Mesothelial cell of epicardium (in vitro differentiated cells): Measurements from ENCODE around the gene PRKCA. TPM values are rescaled to one million over a fixed set of nuclear protein-coding genes. Genes with fewer than 3 reads are reported as not detected.

ENCODE experiments used
- DNase-seq, 2 experiments: peaks; one replicate each; pipeline ENCODE4 v3.0.0; 2021; ENCODE audit warnings: low spot score in 2 of 2; ENCODE audit not compliant: unreplicated experiment in 2 of 2
- H3K27ac Mint-ChIP-seq: 2 replicates; pipeline ENCODE4 v1.8.0; 2021; ENCODE audit warnings: mixed read lengths
- H3K27me3 Mint-ChIP-seq: 2 replicates; pipeline ENCODE4 v1.8.0; 2021; ENCODE audit warnings: low read depth, mixed read lengths
- H3K36me3 Mint-ChIP-seq: 2 replicates; pipeline ENCODE4 v1.8.0; 2021; ENCODE audit warnings: mixed read lengths
- H3K4me1 Mint-ChIP-seq: 2 replicates; pipeline ENCODE4 v1.8.0; 2021; ENCODE audit warnings: mixed read lengths
- H3K4me3 Mint-ChIP-seq: 2 replicates; pipeline ENCODE4 v1.8.0; 2021; ENCODE audit warnings: mild to moderate bottlenecking, moderate library complexity, mixed read lengths
- H3K9me3 Mint-ChIP-seq: 2 replicates; pipeline ENCODE4 v1.8.0; 2021; ENCODE audit warnings: mixed read lengths
- CTCF ChIP-seq: fragments of 200-600 bp; sonication (generic); IDR thresholded peaks from one replicate; pipeline ENCODE4 v1.5.0; 2021; ENCODE audit warnings: antibody characterized with exemption; ENCODE audit not compliant: unreplicated experiment
- microRNA-seq: library from miRNA; unstranded; fragments of <30 nt; microRNA quantifications from one replicate; pipeline ENCODE4 v1.2.0, GENCODE V29; 2021; ENCODE audit warnings: inconsistent platforms, mixed read lengths
- total RNA-seq: library from RNA; stranded (reverse); gene quantifications from 3 replicates; pipeline ENCODE4 v1.2.1, GENCODE V29; 2021

PRKCA gene
- total RNA-seq, 1 donor from 2014 or later, result 15.2 TPM

- Mint-ChIP-seq H3K4me1 (no peaks in the 10 kb centered on the region), H3K27me3 (peaks cover 38% of the 10 kb centered on the region), H3K36me3 (no peaks in the 10 kb centered on the region), H3K4me3 (no peak overlapping the region), H3K27ac (no peak overlapping the region), H3K9me3 (peaks cover 9% of the 10 kb centered on the region)
- TF ChIP-seq CTCF, result no peak
- no peak for DNase-seq
Measured at GRCh38 chr17:66860204-66860603, 557.8 kb downstream of the PRKCA start.

Small RNAs within 50 kb of the gene (microRNA-seq; reads per million reads assigned to microRNA genes)
- not detected for gene MIR634

Other genes with a start within 250 kb of the PRKCA start
- gene CEP112, start 110.5 kb upstream of the PRKCA start, total RNA-seq, result 16.9 to 24.0 TPM (median 21.6 TPM) in 3 replicates
- not detected in 3 replicates for gene APOH, start 73.2 kb upstream of the PRKCA start, total RNA-seq